Effector CD8-positive, alpha-beta T cell (primary cell): ENCODE results near the gene IMMT.
"Not testable (repeated sequence)": the region's sequence is repeated elsewhere in the genome, so short reads cannot be mapped to it uniquely, and the experiment has no call there.

ENCODE experiments used
- DNase-seq: peaks from one replicate; lab custom pipeline; 2025; lab: John Stamatoyannopoulos, UW

IMMT gene

GRCh38 chr2:86200564-86200963, 5.3 kb upstream of the IMMT start:
- DNase-seq: not testable (repeated sequence)

GRCh38 chr2:86199834-86200177, 4.5 kb upstream of the IMMT start:
- no peak for DNase-seq

- DNase-seq: no peak
Measured at GRCh38 chr2:86195808-86196387, 636 bp upstream of the IMMT start.

GRCh38 chr2:86194751-86195054, 559 bp downstream of the IMMT start:
- no peak for DNase-seq

- no peak for DNase-seq
Measured at GRCh38 chr2:86193901-86194567, 1.2 kb downstream of the IMMT start.

- DNase-seq: no peak
Measured at GRCh38 chr2:86189782-86190416, 5.4 kb downstream of the IMMT start.

GRCh38 chr2:86186431-86186830, 8.8 kb downstream of the IMMT start:
- no peak for DNase-seq

GRCh38 chr2:86185517-86186212, 9.6 kb downstream of the IMMT start:
- DNase-seq: no peak

- DNase-seq: no peak
Measured at GRCh38 chr2:86176597-86176996, 18.7 kb downstream of the IMMT start.

GRCh38 chr2:86175828-86176227, 19.4 kb downstream of the IMMT start:
- DNase-seq: no peak

GRCh38 chr2:86174445-86174844, 20.8 kb downstream of the IMMT start:
- no peak for DNase-seq

- no peak for DNase-seq
Measured at GRCh38 chr2:86172610-86173009, 22.7 kb downstream of the IMMT start.

GRCh38 chr2:86171295-86171694, 24.0 kb downstream of the IMMT start:
- no peak for DNase-seq

GRCh38 chr2:86170449-86170848, 24.8 kb downstream of the IMMT start:
- no peak for DNase-seq

- no peak for DNase-seq
Measured at GRCh38 chr2:86160156-86160952, 34.9 kb downstream of the IMMT start.

GRCh38 chr2:86158286-86158685, 37.0 kb downstream of the IMMT start:
- DNase-seq: no peak

- no peak for DNase-seq
Measured at GRCh38 chr2:86157009-86157556, 38.2 kb downstream of the IMMT start.

GRCh38 chr2:86150502-86150901, 44.8 kb downstream of the IMMT start:
- DNase-seq: no peak

GRCh38 chr2:86147793-86148192, 47.5 kb downstream of the IMMT start:
- DNase-seq: no peak

GRCh38 chr2:86143926-86144685, 51.2 kb downstream of the IMMT start:
- no peak for DNase-seq

GRCh38 chr2:86143307-86143706, 52.0 kb downstream of the IMMT start:
- DNase-seq: no peak
